Measurements from ENCODE around the gene PRRG3.

Gene PRRG3

GRCh38 chrX:151710457-151710856, 15.2 kb downstream of the PRRG3 start:
- no peak for DNase-seq

GRCh38 chrX:151711154-151711553, 15.9 kb downstream of the PRRG3 start:
- no peak for DNase-seq

- DNase-seq = no peak
Measured at GRCh38 chrX:151711787-151712186, 16.5 kb downstream of the PRRG3 start.

DNA sequence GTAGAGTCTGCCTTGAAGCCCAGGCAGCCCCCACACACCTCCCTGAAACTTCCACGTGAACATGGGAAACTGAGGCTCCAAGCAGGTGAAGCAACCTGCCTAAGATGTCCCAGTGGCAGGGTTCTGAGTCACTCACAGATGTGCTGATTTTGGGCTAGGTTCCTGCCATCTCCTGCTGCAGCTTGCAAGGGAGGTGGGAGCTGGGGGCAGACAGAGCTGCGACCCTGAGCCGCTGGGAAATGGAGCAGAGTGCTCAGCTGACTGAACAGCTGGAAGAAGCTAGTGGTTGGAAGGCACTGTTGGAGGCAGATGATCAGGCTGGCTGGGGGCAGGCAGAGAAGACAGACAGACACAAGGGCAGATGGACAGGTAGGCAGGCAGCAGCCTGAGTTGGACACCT, 17.0 kb downstream of the PRRG3 start:
- DNase-seq = no peak

DNA sequence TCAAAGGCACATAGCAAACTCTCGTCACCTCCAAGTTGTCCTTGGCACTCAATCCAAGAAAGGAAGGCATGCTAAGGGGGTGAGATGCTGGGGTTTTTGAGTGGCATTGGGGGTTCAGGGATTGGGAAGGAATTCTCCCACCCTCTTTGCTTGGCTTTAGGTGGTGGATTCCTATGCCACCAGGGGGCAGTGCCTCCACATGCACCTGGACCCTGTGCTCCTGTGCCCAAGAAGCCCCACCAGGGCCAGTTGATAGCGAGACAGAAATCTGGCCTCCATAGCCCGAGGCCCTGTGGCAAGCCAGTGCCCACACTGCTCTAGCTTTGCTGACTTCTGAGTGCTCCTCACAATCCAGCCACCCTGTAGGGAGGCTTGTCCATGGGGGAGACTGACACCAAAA, 18.6 kb downstream of the PRRG3 start:
- DNase-seq = no peak

DNA sequence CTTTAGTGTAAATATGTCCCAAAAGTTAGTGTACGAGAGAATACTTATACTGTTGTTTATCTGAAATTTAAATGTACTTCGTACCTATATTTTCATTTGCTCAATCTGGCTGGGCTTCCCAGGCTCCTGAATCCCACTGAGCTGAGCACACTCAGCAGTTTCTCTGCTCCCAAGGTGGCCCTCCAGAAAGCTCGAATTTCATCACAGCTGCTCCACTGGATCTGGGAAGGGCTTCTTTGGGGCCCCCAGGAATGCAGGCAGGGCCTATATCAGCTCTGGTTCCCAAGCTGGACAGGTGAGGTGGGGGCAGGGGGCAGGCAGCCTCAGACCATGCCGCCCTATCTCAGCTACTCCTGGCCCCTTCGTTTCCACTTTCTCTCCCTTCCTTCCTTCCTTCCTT, 19.1 kb downstream of the PRRG3 start:
- no peak for DNase-seq

DNA sequence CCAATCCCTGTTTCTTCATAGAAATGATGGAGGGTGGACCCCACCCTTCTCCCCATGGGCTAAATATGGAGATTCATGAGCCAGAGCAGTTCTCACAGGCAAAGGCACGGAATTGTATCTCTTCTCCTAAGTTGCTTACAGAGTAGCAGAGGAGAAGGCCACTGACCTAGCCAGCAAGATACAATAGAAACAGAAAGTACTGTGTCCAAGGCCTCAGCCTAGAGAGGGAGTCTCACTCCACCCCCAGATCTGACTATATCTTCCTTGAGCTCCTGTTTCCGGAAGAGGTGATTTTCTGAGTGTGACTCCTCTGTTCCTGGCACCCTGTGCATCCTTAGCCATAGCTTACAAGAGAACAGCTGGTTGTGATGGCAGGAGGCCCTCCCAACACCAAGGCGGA, 20.5 kb downstream of the PRRG3 start, which contains the start of gene FATE1:
FATE1 (plus strand) TSS at position 284 of the 400 bp plus-strand sequence; CDS start at position 369, 85 bp downstream.
- DNase-seq = no peak

- DNase-seq = no peak
Measured at GRCh38 chrX:151722241-151722846, 27.1 kb downstream of the PRRG3 start.

GRCh38 chrX:151723156-151723760, 28.0 kb downstream of the PRRG3 start:
- no peak for DNase-seq

DNA sequence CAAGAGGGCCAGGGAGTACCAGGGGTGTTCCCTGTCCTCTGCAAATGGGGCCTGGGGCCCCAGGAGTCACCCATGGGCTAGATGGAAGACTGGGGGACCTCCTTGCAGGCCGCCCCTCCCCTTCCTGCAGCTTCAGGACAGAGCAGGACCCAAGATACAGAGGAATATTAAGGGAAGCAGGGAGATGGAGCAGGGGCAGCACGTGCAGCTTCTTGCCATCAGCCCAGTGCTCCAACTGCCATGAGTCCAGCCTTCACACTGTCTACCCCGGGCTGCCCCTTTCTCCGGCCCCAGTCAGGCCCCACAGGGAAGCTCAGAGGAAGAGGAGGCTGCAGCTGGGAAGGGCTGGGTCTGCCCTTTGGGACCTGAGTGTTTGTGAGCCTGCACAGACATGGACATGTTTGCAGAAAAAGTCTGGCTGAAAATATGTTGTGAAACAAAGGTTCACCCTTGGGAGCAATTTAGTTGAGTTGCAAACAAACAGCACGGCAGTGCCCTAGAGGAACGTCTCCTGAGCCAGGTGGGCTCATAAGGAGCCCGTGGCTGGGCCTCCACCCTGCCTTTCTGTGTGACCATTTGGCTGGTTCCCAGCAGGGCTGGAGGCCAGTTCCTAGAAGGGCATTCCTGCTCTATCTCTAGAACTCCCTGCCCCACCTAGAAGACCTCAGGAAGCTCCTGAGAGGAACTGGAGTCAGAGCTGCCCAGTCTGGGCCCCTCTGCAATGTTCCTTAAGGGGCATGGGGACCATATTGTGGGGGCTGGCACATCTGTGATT, 29.5 kb downstream of the PRRG3 start:
- DNase-seq = no peak

DNA sequence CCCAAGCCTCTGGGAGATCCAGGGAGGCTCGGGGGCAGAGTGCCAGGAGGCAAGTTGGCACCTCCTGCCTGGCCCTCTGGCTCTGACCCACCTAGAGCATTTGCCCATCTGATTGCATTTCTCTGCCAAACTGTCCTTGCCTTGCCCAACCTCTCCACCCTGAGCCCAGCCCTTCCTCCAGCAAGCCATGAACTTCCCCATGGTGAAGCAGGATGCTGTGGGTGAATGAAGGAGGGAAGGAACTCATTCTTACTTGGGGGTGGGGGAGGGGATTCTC, 30.0 kb downstream of the PRRG3 start:
- no peak for DNase-seq

DNA sequence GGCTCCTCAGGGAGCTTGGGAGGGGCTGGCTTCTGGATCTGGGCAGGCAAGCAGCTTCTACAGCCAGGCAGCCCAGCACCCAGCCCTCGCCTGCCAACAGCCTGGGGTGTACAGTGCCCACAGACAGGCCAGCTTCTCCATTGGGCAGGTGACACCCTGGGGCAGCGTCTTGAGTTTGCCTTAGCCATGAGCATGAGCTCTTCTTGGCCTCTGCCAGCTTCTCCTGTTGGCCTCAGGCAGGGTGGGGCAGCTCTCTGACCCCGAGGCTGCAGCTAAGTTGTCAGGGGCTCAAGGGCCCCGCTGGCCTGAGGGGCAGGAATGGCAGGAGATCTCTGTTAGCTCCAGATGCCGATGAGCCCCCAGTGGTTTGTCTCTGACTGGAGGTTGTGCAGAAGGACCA, 31.5 kb downstream of the PRRG3 start:
- DNase-seq = no peak

GRCh38 chrX:151727346-151727745, 32.1 kb downstream of the PRRG3 start:
- DNase-seq = no peak

- no peak for DNase-seq
Measured at GRCh38 chrX:151729056-151729725, 33.9 kb downstream of the PRRG3 start.

DNA sequence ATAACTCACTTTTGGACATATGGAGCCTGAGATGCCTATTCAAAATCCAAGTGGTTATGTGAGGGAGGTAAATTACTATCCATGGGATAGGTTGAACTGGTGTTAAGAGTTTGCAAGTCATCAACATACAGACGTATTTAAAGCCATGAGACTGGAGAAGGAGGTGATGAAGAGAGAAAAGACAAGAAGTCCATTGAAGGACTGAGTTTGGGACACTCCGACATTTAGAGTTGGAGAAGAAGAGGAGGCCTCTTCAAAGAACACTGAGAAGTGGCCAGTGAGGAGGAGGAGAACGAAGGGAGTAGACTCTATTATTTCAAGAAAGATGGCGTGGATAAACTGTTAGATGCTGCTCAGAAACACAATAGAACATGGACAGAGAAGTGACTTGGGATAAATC, 39.2 kb downstream of the PRRG3 start, which contains the start of gene CNGA2:
CNGA2 (plus strand) TSS at position 301 of the 400 bp plus-strand sequence. CDS start 3,738 bp downstream, outside the sequence.
- no peak for DNase-seq

GRCh38 chrX:151735219-151735618, 40.0 kb downstream of the PRRG3 start:
- DNase-seq = no peak

- no peak for DNase-seq
Measured at GRCh38 chrX:151736685-151737084, 41.4 kb downstream of the PRRG3 start.

DNA sequence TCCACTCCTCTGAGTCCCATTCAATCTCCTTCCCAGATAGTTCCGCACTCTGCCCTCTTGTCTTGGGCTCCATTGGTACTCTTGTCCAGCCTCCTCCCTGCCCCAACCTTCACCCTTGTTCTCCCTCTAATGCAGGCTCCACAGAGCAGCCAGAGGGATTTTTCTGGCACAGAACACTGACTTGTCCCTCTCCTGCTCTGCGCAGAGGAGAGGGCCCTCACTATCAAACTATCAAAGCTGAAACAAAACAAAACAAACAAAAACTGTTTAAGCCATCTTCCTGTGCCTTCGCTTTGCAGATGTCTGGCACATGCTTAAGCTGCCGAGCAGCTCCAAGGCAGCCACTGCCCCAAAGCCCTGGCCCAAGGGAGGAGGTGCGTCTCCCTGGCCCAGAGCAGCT, 42.2 kb downstream of the PRRG3 start:
- DNase-seq = no peak

- no peak for DNase-seq
Measured at GRCh38 chrX:151738751-151739150, 43.5 kb downstream of the PRRG3 start.

DNA sequence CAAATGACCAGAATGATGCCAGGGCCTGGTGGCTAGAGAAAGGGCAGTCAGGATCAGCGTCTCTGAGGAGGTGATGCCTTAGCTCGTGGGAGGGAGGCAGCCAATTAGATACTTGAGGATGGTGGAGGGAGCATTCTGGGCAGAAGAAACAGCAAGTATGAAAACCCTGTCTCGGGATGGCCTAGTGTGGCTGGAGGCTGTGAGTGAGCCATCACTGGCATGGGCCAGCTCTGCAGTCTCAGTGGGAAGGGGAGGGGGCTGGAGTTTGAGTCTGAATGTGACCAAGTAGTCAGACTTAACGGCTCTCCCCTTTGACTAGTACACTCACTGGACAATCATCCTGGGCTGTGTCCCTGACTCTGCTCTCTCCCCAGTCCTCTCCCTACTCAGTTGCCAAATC, 46.3 kb downstream of the PRRG3 start:
- no peak for DNase-seq

GRCh38 chrX:151742311-151742710, 47.1 kb downstream of the PRRG3 start:
- no peak for DNase-seq

GRCh38 chrX:151743651-151744470, 48.6 kb downstream of the PRRG3 start:
- DNase-seq = no peak

DNA sequence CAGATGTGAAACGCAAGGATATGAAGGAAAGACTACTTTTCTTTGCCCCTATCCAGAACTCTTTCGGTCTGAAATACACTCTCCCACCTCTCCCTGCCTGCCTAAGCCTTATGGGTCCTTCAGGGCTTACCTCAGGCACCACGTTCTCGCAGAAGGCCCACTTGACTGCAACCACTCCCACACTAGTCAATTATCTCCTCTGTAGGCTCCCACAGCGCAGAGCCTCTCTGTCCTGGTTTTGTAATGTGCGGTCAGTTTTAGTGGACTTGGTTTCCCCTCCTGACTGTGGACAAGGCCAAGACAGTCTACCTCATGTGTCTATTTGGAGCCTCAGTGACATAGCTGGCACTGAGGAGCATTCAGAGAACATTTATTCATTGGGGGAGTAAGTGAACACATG, 50.4 kb downstream of the PRRG3 start:
- DNase-seq = no peak

Measured in SIG-M5 (cell line).